Transverse colon (tissue), 3 donors: Measurements from ENCODE around the gene WASHC2C.
"Not testable (repeated sequence)": the region's sequence is repeated elsewhere in the genome, so short reads cannot be mapped to it uniquely, and the experiment has no call there.

Experiments used
- POLR2A ChIP-seq: fragments of 450-650 bp; IDR thresholded peaks from one replicate; pipeline ENCODE4 v1.6.1; 2016; ENCODE audit warnings: antibody characterized with exemption, mild to moderate bottlenecking, moderate library complexity
- TF ChIP-seq, protein P1 (sequence below), 5 experiments: fragments of 200-600 bp in 3 of 5; fragments of 450-650 bp in 2 of 5; sonication (generic) in 3 of 5; IDR thresholded peaks; 1 replicate in 2 of 5; 2 replicates in 3 of 5; pipeline ENCODE4 v1.5.1; 2016 to 2017; ENCODE audit warnings: antibody characterized with exemption in 5 of 5, inconsistent platforms in 3 of 5, mild to moderate bottlenecking in 2 of 5, moderate library complexity in 1 of 5

DNA sequence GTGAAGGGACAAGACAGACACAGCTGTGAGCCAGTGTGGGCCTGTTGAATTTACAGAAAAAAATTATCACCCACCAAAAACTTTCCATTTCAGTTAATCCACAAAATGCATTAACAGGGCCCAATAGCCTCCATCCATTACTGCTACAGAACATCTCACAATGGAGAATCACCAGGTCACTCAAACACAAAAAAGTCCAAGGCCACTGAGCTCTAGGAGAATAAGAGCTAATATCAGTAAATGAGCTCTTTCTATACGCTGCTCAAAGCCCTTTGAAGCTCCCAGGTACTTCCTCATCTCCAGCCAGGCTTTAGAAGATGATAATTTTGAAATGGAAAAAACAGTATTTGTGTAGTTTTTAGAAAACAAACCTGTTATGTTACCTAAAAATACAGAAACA lies 9.4 kb upstream of the WASHC2C start:
- TF ChIP-seq POLR2A: not testable (repeated sequence)
- TF ChIP-seq, protein P1, sequence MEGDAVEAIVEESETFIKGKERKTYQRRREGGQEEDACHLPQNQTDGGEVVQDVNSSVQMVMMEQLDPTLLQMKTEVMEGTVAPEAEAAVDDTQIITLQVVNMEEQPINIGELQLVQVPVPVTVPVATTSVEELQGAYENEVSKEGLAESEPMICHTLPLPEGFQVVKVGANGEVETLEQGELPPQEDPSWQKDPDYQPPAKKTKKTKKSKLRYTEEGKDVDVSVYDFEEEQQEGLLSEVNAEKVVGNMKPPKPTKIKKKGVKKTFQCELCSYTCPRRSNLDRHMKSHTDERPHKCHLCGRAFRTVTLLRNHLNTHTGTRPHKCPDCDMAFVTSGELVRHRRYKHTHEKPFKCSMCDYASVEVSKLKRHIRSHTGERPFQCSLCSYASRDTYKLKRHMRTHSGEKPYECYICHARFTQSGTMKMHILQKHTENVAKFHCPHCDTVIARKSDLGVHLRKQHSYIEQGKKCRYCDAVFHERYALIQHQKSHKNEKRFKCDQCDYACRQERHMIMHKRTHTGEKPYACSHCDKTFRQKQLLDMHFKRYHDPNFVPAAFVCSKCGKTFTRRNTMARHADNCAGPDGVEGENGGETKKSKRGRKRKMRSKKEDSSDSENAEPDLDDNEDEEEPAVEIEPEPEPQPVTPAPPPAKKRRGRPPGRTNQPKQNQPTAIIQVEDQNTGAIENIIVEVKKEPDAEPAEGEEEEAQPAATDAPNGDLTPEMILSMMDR (IDR thresholded peaks at IDR 0.05): not testable (repeated sequence)
